Measurements from ENCODE around the gene SMG5.
A peak's percentile ranks its signal among the peaks of the same experiment; 100 is the strongest.

SMG5 gene

DNA sequence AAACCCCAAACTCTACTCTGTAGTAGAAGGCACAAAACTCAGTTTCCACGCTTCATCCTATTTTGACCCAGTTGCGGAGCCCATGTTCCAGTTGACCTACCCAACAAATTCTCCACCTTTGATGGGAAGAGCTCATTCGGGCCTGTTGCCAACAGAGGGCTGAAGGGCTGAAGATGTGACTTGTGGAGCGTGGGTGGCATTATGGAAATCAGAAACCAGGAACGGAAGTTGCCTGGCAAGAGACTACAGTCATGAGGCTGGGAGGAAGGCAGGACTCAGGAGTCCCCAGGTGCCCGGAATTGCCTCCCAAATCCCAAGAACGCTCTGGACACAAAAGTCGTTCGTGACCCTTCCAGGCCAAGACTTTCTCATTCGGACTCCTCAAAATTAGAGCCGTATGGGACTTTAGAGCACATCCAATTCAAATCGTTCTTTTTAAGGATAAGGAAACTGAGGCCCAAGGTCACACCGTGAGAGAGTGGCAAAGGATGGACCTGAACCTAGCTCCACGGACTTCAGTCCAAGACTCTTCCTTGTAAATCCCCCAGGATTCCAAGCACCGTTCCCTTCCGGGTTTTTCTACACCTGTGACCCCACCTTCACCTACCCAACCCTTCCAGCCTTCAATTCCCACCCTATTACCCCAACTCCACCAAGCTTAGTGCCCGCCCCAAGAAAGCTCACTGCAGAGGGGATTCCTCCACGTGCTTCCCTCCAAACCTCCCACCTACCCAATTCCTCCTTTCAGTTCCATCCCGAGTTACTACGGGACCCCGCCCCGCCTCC lies 739 bp downstream of the SMG5 start (continued):
- TF ChIP-seq ZSCAN16 (tag by site-specific recombination; IDR thresholded peaks at IDR 0.05) (no peak; the same call in 1 of the 2 replicates), WT1 (tag by site-specific recombination; IDR thresholded peaks at IDR 0.05) (0 out of 2 replicates have a peak, but pooled peaks have one; percentile 16), SP2 (tag by site-specific recombination; IDR thresholded peaks at IDR 0.05) (peak; percentile 77), KLF1 (tag by site-specific recombination; IDR thresholded peaks at IDR 0.05) (peak; percentile 79), ZNF571 (tag by site-specific recombination; IDR thresholded peaks at IDR 0.05) (no peak), ZNF274 (IDR thresholded peaks at IDR 0.05; ENCODE audit: low read length) (no peak), ZNF274 (tag by site-specific recombination; IDR thresholded peaks at IDR 0.05; ENCODE audit: borderline replicate concordance) (0 out of 2 replicates have a peak, but pooled peaks have one; percentile 13), KLF16 (tag by site-specific recombination; IDR thresholded peaks at IDR 0.05) (peak; percentile 77; the same call in 1 of the 2 replicates), ZNF530 (tag by site-specific recombination; IDR thresholded peaks at IDR 0.05; ENCODE audit: low read depth) (no peak), ZNF610 (tag by site-specific recombination; IDR thresholded peaks at IDR 0.05; ENCODE audit: borderline replicate concordance) (0 out of 2 replicates have a peak, but pooled peaks have one; percentile 4), ZNF555 (tag by site-specific recombination; conservative IDR thresholded peaks at IDR 0.05) (no peak), KLF8 (tag by site-specific recombination; IDR thresholded peaks at IDR 0.05) (peak; percentile 34; the same call in 1 of the 2 replicates), REPIN1 (tag by site-specific recombination; IDR thresholded peaks at IDR 0.05; ENCODE audit: low read depth) (peak; percentile 32; the same call in 1 of the 2 replicates), SALL2 (tag by site-specific recombination; IDR thresholded peaks at IDR 0.05; ENCODE audit: borderline replicate concordance) (no peak), ZNF2 (tag by site-specific recombination; IDR thresholded peaks at IDR 0.05) (no peak), SCRT1 (tag by site-specific recombination; IDR thresholded peaks at IDR 0.05; ENCODE audit: borderline replicate concordance) (peak; percentile 22; the same call in 1 of the 2 replicates), ZNF677 (tag by site-specific recombination; IDR thresholded peaks at IDR 0.05) (no peak), ZBTB8A (tag by site-specific recombination; IDR thresholded peaks at IDR 0.05) (peak; percentile 87), ZNF302 (tag by site-specific recombination; IDR thresholded peaks at IDR 0.05; ENCODE audit: low read depth) (no peak), ZNF76 (tag by site-specific recombination; IDR thresholded peaks at IDR 0.05; ENCODE audit: borderline replicate concordance, low read depth) (peak; percentile 95), KLF7 (tag by site-specific recombination; IDR thresholded peaks at IDR 0.05; ENCODE audit: borderline replicate concordance) (peak; percentile 60; the same call in 1 of the 2 replicates), ZNF10 (tag by site-specific recombination; IDR thresholded peaks at IDR 0.05) (peak; percentile 73; the same call in 1 of the 2 replicates)
- TF ChIP-seq, protein P1, sequence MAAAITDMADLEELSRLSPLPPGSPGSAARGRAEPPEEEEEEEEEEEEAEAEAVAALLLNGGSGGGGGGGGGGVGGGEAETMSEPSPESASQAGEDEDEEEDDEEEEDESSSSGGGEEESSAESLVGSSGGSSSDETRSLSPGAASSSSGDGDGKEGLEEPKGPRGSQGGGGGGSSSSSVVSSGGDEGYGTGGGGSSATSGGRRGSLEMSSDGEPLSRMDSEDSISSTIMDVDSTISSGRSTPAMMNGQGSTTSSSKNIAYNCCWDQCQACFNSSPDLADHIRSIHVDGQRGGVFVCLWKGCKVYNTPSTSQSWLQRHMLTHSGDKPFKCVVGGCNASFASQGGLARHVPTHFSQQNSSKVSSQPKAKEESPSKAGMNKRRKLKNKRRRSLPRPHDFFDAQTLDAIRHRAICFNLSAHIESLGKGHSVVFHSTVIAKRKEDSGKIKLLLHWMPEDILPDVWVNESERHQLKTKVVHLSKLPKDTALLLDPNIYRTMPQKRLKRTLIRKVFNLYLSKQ (tag by site-specific recombination; IDR thresholded peaks at IDR 0.05; ENCODE audit: borderline replicate concordance) = 0 out of 2 replicates have a peak, but pooled peaks have one; percentile 13
- TF ChIP-seq, protein P2, sequence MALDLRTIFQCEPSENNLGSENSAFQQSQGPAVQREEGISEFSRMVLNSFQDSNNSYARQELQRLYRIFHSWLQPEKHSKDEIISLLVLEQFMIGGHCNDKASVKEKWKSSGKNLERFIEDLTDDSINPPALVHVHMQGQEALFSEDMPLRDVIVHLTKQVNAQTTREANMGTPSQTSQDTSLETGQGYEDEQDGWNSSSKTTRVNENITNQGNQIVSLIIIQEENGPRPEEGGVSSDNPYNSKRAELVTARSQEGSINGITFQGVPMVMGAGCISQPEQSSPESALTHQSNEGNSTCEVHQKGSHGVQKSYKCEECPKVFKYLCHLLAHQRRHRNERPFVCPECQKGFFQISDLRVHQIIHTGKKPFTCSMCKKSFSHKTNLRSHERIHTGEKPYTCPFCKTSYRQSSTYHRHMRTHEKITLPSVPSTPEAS (tag by site-specific recombination; IDR thresholded peaks at IDR 0.05) = no peak
- TF ChIP-seq, protein P3, sequence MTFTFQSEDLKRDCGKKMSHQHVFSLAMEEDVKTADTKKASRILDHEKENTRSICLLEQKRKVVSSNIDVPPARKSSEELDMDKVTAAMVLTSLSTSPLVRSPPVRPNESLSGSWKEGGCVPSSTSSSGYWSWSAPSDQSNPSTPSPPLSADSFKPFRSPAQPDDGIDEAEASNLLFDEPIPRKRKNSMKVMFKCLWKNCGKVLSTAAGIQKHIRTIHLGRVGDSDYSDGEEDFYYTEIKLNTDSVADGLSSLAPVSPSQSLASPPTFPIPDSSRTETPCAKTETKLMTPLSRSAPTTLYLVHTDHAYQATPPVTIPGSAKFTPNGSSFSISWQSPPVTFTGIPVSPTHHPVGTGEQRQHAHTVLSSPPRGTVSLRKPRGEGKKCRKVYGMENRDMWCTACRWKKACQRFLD (tag by site-specific recombination; IDR thresholded peaks at IDR 0.05) = no peak
- TF ChIP-seq, protein P4, sequence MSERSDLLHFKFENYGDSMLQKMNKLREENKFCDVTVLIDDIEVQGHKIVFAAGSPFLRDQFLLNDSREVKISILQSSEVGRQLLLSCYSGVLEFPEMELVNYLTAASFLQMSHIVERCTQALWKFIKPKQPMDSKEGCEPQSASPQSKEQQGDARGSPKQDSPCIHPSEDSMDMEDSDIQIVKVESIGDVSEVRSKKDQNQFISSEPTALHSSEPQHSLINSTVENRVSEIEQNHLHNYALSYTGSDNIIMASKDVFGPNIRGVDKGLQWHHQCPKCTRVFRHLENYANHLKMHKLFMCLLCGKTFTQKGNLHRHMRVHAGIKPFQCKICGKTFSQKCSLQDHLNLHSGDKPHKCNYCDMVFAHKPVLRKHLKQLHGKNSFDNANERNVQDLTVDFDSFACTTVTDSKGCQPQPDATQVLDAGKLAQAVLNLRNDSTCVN (tag by site-specific recombination; optimal IDR thresholded peaks at IDR 0.05) = no peak

Data from HEK293 (cell line).